PC-3 (cell line): ENCODE results near the gene FOXN3.

Experiments used
- EZH2 ChIP-seq: fragments of 300-600 bp; sonication (generic); IDR thresholded peaks from one replicate; pipeline ENCODE4 v1.6.1; 2017; ENCODE audit warnings: antibody characterized with exemption, mild to moderate bottlenecking, low read length; ENCODE audit not compliant: unreplicated experiment
- TF ChIP-seq, protein P1 (sequence below): fragments of 300-600 bp; sonication (generic); conservative IDR thresholded peaks from 2 replicates; pipeline ENCODE4 v1.5.1; 2017; ENCODE audit warnings: antibody characterized with exemption, low read depth, mild to moderate bottlenecking, low read length

DNA sequence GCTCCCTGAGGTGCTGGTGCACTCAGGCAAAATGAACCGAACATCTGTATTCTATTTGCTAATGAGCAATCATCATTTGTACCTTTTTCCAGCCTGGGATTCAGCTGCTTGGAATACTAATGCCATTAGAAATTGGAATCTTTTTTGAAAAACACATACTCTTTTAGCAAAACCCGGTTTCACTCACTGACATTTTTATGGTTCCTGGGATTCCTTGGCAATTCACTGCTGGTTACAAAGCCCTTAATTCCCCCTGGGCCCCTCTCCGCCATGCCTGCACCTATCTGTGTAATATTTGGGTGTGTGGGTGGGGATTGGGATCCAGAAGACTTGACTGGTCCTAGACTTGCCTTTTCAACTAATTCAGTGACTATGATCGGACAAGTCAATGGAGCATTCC, 199.1 kb downstream of the FOXN3 start:
- TF ChIP-seq, protein P1, sequence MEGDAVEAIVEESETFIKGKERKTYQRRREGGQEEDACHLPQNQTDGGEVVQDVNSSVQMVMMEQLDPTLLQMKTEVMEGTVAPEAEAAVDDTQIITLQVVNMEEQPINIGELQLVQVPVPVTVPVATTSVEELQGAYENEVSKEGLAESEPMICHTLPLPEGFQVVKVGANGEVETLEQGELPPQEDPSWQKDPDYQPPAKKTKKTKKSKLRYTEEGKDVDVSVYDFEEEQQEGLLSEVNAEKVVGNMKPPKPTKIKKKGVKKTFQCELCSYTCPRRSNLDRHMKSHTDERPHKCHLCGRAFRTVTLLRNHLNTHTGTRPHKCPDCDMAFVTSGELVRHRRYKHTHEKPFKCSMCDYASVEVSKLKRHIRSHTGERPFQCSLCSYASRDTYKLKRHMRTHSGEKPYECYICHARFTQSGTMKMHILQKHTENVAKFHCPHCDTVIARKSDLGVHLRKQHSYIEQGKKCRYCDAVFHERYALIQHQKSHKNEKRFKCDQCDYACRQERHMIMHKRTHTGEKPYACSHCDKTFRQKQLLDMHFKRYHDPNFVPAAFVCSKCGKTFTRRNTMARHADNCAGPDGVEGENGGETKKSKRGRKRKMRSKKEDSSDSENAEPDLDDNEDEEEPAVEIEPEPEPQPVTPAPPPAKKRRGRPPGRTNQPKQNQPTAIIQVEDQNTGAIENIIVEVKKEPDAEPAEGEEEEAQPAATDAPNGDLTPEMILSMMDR: no peak
- TF ChIP-seq EZH2: no peak
